Measurements from ENCODE around the gene ZSCAN10.
A peak's percentile ranks its signal among the peaks of the same experiment; 100 is the strongest.

The ZSCAN10 gene

GRCh38 chr16:3068487-3068886 is 30.6 kb downstream of the ZSCAN10 start:
- no peak overlapping the region for H3K4me2 ChIP-seq (ENCODE audit: low read length)
- no peak overlapping the region for H2AFZ ChIP-seq
- H3K9me3 ChIP-seq (ENCODE audit: control insufficient read depth, low read length): no peaks in the 10 kb centered on the region
- no peaks in the 10 kb centered on the region for H3K36me3 ChIP-seq (ENCODE audit: control insufficient read depth, insufficient read depth, low read length)
- no peaks in the 10 kb centered on the region for H3K27me3 ChIP-seq (ENCODE audit: control insufficient read depth, insufficient read depth, low read length)
- H3K4me3 ChIP-seq (ENCODE audit: low read depth, low read length): no peak overlapping the region
- H3K4me1 ChIP-seq: no peaks in the 10 kb centered on the region
- H3K79me2 ChIP-seq: no peaks in the 10 kb centered on the region
- H3K9ac ChIP-seq: no peak overlapping the region
- H3K27ac ChIP-seq: no peak overlapping the region
- TF ChIP-seq, protein P1, sequence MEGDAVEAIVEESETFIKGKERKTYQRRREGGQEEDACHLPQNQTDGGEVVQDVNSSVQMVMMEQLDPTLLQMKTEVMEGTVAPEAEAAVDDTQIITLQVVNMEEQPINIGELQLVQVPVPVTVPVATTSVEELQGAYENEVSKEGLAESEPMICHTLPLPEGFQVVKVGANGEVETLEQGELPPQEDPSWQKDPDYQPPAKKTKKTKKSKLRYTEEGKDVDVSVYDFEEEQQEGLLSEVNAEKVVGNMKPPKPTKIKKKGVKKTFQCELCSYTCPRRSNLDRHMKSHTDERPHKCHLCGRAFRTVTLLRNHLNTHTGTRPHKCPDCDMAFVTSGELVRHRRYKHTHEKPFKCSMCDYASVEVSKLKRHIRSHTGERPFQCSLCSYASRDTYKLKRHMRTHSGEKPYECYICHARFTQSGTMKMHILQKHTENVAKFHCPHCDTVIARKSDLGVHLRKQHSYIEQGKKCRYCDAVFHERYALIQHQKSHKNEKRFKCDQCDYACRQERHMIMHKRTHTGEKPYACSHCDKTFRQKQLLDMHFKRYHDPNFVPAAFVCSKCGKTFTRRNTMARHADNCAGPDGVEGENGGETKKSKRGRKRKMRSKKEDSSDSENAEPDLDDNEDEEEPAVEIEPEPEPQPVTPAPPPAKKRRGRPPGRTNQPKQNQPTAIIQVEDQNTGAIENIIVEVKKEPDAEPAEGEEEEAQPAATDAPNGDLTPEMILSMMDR (IDR thresholded peaks at IDR 0.05): no peak

DNA sequence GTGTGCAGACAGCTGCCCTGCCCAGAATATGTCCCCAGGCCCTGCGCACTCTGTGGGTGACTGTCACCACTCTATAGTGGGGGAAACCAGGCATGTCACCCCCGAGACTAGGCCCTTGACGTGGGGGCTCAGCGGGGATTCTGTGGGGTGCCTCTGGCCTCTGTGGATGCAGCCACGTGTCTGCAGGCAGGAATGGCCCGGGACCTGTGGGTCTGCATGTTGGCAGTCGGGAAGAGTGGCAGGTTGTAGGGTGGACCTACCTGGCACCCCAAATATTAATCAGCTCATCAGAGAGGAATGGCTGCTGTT is 32.7 kb downstream of the ZSCAN10 start:
- Histone ChIP-seq H3K4me3 (ENCODE audit: low read depth, low read length) (peak overlapping the region; percentile 9), H2AFZ (no peak overlapping the region), H3K36me3 (ENCODE audit: control insufficient read depth, insufficient read depth, low read length) (no peaks in the 10 kb centered on the region), H3K9ac (no peak overlapping the region), H3K27me3 (ENCODE audit: control insufficient read depth, insufficient read depth, low read length) (no peaks in the 10 kb centered on the region), H3K79me2 (no peaks in the 10 kb centered on the region), H3K27ac (no peak overlapping the region), H3K4me1 (no peaks in the 10 kb centered on the region), H3K4me2 (ENCODE audit: low read length) (peak overlapping the region; percentile 25), H3K9me3 (ENCODE audit: control insufficient read depth, low read length) (no peaks in the 10 kb centered on the region)
- TF ChIP-seq, protein P1 (IDR thresholded peaks at IDR 0.05): no peak

GRCh38 chr16:3065742-3066439 is 33.2 kb downstream of the ZSCAN10 start:
- Histone ChIP-seq H3K36me3 (ENCODE audit: control insufficient read depth, insufficient read depth, low read length) (no peaks in the 10 kb centered on the region), H3K9ac (no peak overlapping the region), H3K4me2 (ENCODE audit: low read length) (peak overlapping the region; percentile 25), H3K9me3 (ENCODE audit: control insufficient read depth, low read length) (no peaks in the 10 kb centered on the region), H3K27ac (no peak overlapping the region), H3K79me2 (no peaks in the 10 kb centered on the region), H3K4me1 (no peaks in the 10 kb centered on the region), H2AFZ (no peak overlapping the region), H3K27me3 (ENCODE audit: control insufficient read depth, insufficient read depth, low read length) (no peaks in the 10 kb centered on the region), H3K4me3 (ENCODE audit: low read depth, low read length) (peak overlapping the region; percentile 21)
- TF ChIP-seq, protein P1 (IDR thresholded peaks at IDR 0.05): no peak

DNA sequence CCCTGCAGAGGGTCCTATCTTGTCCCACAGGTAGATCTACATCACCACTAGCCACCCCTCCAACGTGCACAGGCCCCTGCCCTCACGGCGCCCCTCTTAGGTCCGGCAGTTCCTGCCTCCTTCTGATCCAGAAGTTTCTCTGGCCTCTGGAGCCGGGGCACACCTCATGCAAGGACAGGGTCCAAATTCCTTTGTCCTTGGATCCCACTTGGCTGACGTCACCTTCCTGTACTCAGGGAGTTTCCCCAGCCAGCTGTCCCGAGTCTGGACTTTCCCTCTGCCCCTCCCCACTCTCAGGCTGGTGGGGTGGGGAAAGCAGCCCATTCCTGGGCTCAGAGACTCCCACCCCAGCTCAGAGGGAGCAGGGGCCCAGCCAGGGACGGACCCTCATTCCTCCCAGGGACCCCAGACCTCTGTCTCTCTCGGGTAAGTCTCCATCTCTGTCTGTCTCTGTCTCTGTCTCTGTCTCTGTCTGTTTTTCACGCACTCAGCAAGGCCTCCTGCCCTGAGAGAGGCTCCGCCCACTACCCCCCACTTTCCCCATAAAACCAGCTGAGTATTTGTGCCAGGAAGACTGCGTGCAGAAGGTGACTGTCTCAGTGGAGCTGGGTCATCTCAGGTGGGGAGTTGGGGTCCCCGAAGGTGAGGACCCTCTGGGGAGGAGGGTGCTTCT is 33.9 kb downstream of the ZSCAN10 start, which contains the start of gene IL32:
Gene IL32 (plus strand): TSS at position 572 of the 673 bp plus-strand sequence. CDS start 172 bp downstream, outside the sequence.
- Histone ChIP-seq H3K4me1 (no peaks in the 10 kb centered on the region), H2AFZ (no peak within 1 kb of the TSS), H3K4me2 (ENCODE audit: low read length) (peak within 1 kb of the TSS; percentile 25), H3K27me3 (ENCODE audit: control insufficient read depth, insufficient read depth, low read length) (no peaks in the 10 kb centered on the region), H3K79me2 (no peaks in the 10 kb centered on the region), H3K9ac (no peak within 1 kb of the TSS), H3K27ac (peak within 1 kb of the TSS; percentile 24), H3K9me3 (ENCODE audit: control insufficient read depth, low read length) (no peaks in the 10 kb centered on the region), H3K36me3 (ENCODE audit: control insufficient read depth, insufficient read depth, low read length) (no peaks in the 10 kb centered on the region), H3K4me3 (ENCODE audit: low read depth, low read length) (peak within 1 kb of the TSS; percentile 21)
- TF ChIP-seq, protein P1 (IDR thresholded peaks at IDR 0.05): no peak

Data from parathyroid adenoma (tissue), 2 donors.